Right ventricle myocardium superior (tissue), 1 donor: ENCODE results near the gene TMC1. TPM values are rescaled to one million over a fixed set of nuclear protein-coding genes. Genes with fewer than 3 reads are reported as not detected.

ENCODE experiments used
- ATAC-seq: fragments of 200-7000 bp; cut with Tn5 transposase; one replicate; pipeline ENCODE4 v1.9.1; 2020; ENCODE audit warnings: mild to moderate bottlenecking; ENCODE audit not compliant: poor library complexity
- DNase-seq: peaks from one replicate; pipeline ENCODE4 v3.0.0-alpha.2; 2020
- intact Hi-C: fragments of 100-400 bp; cut with DNase I; formaldehyde crosslinking; loops from one replicate; pipeline ENCODE4 v1.11.2; 2022
- total RNA-seq: library from RNA; stranded (reverse); fragmentation: NEBNext Ultra II Directional; extraction: Animal tissue kit (Norgen Biotek cat#: 25700); gene quantifications from one replicate; pipeline ENCODE4 v1.2.1, GENCODE V29; 2021
- donor health status: DM: no; HTN: yes; CAD: no; lungs with severe emphysema.

Gene TMC1
- total RNA-seq, 1 donor from 2014 or later = not detected

GRCh38 chr9:72596451-72597180, 75.2 kb downstream of the TMC1 start:
- DNase-seq (no peak), ATAC-seq (no peak)
- intact Hi-C loops = loop anchor here (10.0 kb wide), 3 partner anchors 228 to 562 kb away; partner anchors contain the start of gene ZFAND5

GRCh38 chr9:72597181-72597517, 75.7 kb downstream of the TMC1 start:
- intact Hi-C loops = loop anchor here (10.0 kb wide), 3 partner anchors 228 to 562 kb away; partner anchors contain the start of gene ZFAND5
- DNase-seq (no peak), ATAC-seq (no peak)

DNA sequence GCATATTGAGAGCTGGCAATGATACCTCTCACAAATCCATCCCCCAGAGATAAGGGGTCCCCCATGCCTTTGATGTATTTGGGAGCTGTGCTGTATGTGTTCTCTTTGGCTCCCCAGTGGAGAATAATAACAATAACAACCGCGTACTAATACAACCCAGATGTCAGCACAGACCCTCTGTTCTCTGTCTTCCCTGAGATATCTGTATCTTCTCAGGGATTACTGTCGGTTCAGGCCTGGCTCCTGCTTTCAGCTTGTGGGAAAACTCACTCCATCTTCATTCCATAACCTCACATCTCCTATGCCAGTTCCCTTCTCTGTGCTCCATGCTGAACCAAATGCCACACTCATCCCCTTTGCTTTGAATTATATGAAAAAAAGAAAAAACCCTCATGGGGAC, 76.2 kb downstream of the TMC1 start:
- no peak for ATAC-seq
- intact Hi-C loops = loop anchor here (10.0 kb wide), 3 partner anchors 227 to 563 kb away; partner anchors contain the start of gene ZFAND5
- DNase-seq = no peak

DNA sequence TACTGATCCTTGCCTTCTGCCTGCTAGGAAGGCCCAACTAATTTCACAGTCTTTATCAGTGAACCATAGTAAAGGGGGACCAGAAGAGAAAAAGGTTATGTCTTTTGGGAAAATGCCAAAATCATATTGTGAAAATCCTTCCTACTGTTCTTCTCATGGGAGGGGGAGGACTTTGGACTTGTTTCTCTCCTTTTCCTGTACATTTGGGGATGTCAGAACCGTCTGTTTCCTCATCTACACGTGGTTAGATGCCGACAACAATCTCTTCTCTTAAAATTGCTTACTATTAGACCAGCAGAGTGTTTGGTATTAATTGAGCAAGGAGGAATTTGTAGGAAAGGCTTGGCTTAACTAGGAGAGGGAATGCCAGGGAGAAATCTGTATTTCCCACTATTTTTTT, 77.2 kb downstream of the TMC1 start:
- intact Hi-C loops = loop anchor here (10.0 kb wide), 3 partner anchors 226 to 564 kb away; partner anchors contain the start of gene ZFAND5
- DNase-seq (no peak), ATAC-seq (no peak)

GRCh38 chr9:72599874-72600534, 78.6 kb downstream of the TMC1 start:
- intact Hi-C loops = loop anchor here (10.0 kb wide), 3 partner anchors 225 to 565 kb away; partner anchors contain the start of gene ZFAND5

DNA sequence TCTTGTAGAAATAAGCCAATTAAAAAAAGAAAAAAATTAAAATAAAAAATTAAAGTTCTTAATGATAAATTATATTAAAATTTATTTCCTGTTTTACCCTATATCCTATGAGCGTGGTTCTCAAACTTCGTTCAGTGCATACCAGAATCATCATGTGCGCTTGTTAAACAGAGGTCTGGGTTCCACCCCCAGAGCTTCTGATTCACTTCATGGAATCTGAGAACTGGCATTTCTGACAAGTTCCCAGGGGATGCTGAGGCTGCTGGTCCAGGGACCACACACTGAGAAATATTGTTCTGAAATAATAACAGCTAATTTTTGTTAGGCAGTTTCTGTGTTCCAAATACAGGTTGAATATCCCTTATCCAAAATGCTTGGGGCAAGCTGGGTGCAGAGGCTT, 79.3 kb downstream of the TMC1 start:
- intact Hi-C loops = no loop called here
- DNase-seq (no peak), ATAC-seq (no peak)

More at GRCh38 chr9:72599874-72600534, 78.6 kb downstream of the TMC1 start:
- ATAC-seq (no peak), DNase-seq (no peak)

DNA sequence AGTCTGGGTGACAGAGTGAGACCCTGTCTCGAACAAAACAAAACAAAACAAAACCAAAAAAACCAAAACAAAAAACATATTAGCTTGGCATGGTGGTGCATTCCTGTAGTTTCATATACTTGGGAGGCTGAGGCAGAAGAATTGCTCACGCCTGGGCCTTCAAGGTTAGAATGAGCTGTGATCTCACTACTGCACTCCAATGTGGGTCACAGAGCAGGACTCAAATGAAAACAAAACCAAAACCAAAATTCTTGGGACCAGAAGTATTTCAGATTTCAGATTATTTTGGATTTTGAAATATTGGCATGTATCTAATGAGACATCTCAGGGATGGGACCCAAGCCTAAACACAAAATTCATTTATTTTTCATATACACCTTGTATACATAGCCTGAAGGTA, 80.2 kb downstream of the TMC1 start:
- no peak for ATAC-seq
- DNase-seq = no peak
- intact Hi-C loops = no loop called here

DNA sequence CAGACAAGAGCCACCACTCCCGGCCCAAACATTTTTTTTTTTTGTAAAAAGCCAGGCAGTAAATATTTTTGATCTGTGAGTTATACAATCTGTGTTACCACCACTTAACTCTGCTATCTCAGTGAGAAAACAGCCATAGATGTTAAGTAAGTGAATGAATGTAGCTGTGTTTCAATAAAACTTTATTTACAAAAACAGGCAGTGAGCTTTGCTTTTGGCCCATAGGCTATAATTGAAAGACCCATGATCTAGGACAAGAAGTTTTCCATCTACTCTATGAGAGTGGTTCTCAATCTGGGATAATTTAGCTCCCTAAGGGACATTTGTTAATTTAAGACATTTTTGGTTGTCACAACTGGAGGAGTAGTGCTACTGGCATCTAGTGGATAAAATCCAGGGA, 91.0 kb downstream of the TMC1 start:
- ATAC-seq (no peak), DNase-seq (no peak)
- intact Hi-C loops = no loop called here

GRCh38 chr9:72614067-72614466, 92.7 kb downstream of the TMC1 start:
- ATAC-seq (no peak), DNase-seq (no peak)
- intact Hi-C loops = no loop called here

DNA sequence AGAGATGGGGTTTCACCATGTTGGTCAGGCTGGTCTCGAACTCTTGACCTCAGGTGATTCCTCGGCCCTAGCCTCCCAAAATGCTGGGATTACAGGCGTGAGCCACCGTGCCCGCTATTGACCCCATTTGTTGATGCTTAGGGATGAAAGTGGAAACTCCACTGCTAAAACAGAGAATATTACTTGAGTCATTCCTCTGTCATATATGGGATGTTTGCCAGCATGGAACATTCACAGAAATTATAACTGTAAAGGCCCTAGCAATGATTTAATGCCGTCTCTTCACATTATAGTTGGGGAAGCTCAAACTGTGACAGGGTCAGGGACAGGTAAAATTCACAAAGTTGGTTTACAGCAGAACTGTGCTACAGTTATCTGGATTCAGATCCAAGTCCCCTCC, 94.5 kb downstream of the TMC1 start:
- intact Hi-C loops = no loop called here
- no peak for DNase-seq
- no peak for ATAC-seq

DNA sequence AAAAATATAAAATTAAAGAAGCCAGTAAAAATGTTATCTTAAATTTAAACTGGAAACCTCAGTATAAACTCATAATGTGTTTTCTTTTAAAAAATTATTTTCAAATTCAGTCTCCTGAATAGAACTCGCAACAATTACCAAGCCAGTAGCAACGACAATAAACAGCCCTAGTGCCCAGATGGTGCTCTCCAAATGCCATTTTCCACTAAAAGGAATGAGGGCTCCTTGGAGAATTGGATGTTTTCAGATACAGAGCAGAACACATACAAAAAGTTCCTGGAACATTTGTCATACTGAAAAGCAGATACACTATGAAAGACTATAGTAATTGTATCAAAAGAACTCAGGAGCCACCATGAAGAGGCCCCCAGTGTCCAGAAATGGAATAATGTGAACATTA, 97.4 kb downstream of the TMC1 start:
- intact Hi-C loops = no loop called here
- ATAC-seq (no peak), DNase-seq (no peak)

DNA sequence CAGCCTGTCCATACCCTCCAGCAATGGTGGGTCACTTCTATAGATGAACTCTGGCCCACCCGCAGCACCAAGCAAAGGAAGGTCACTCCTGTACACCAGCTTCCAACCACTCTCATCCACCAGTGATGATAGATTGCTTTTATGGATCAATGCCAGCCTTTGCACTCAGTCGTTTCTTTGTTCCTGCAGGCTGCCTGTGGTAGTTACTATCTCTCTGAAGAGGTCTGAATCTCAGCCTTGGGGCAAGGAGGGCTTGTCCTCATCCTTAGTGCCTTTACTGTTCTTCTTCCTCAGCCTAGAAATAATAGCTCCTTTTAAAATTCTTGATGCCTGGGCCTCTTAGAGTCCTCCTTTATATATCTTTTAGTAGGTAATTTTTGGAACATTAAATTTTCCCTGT, 100.8 kb downstream of the TMC1 start:
- intact Hi-C loops = no loop called here
- DNase-seq (no peak), ATAC-seq (no peak)

DNA sequence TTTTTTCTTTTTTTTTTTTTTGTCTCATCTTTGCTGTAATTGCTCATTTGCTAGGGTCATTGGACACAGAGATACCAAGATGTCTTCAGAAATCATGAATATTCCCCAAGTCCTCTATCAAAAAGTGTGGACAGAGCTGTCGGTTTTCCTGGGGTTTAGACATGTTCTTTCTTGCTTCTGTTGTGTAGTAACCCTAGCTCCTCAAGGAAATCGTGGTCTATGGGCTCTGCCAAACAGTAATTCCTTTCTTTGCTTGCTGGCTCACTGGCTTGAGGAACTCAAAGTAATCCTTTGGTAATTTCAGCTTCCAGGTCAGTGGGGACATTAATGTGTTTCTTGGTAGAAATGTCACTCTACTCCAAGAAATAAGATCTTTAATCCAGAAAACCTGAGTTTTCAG, 101.7 kb downstream of the TMC1 start:
- DNase-seq (no peak), ATAC-seq (no peak)
- intact Hi-C loops = no loop called here

DNA sequence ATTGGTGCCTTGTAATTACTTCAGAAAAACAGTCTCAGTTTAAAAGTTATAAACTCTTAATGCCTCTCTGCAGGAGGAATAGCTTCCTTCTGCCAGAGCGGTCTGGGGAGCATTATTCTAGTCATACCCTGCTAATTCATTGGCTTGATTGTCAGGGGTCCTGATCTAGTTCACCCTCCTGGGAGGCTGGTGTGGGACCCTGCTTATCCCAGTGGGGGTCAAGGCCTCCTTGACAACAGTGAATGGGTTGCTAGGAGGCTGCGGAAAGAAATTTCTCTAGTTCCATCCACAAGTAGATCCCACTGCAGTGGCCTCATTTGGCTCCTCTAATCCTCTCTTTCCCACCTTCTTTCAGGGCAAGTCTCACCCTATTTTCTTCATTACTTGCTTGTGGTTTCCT, 105.7 kb downstream of the TMC1 start:
- DNase-seq (no peak), ATAC-seq (no peak)
- intact Hi-C loops = no loop called here

GRCh38 chr9:72627956-72628540, 106.6 kb downstream of the TMC1 start:
- DNase-seq (no peak), ATAC-seq (no peak)
- intact Hi-C loops = no loop called here

- ATAC-seq = no peak
- DNase-seq = no peak
- intact Hi-C loops = no loop called here
Observed at GRCh38 chr9:72633966-72634365, 112.6 kb downstream of the TMC1 start.

GRCh38 chr9:72635197-72635596, 113.8 kb downstream of the TMC1 start:
- intact Hi-C loops = no loop called here
- ATAC-seq = no peak
- DNase-seq = no peak

DNA sequence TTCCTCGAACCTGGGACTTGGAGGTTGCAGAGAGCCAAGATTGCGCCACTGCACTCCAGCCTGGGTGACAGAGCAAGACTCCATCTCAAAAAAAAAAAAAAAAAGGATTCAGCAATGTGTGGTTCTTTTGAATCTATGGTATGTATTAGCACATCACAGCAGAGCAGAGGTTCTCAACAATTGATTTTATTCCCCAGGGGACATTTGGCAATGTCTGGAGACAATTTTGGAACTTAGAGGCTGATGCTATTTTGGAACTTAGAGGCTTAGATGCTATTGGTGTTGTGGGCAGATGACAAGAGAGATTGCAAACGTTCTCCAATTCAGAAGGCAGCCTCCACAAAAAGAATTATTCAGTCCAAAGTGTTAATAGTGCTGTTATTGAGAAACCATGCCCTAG, 115.2 kb downstream of the TMC1 start:
- DNase-seq (no peak), ATAC-seq (no peak)
- intact Hi-C loops = no loop called here

- ATAC-seq = no peak
- DNase-seq = no peak
- intact Hi-C loops = no loop called here
Observed at GRCh38 chr9:72643651-72644050, 122.2 kb downstream of the TMC1 start.

DNA sequence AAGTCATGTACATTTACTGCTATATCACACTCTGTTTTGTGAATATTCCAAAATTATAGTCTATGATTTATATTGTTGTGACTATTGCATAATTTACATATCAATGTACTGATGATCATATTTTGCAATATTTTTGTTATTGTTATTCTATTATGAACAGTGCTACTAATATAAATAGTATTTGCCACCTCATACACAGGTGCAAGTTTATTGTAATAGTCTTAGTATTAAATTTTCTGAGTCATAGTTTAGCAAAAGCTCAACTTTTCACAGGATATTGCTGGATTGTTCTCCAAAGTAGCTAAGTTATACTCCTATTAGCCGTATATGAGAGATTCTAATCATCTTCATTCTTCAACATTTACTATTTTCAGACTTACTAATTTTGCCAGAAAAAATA, 124.7 kb downstream of the TMC1 start:
- intact Hi-C loops = no loop called here
- no peak for DNase-seq
- ATAC-seq = no peak
